ENCODE data around the gene RUNX3.

GRCh38 chr1:24945354-24946326 is 15.6 kb upstream of the RUNX3 start:
- TF ChIP-seq POLR2A (IDR thresholded peaks at IDR 0.05) (no peak), CTCF (IDR thresholded peaks at IDR 0.05) (no peak)

Measured in upper lobe of left lung (tissue), 4 donors.